H9 (cell line): ENCODE results near the gene TMEM9. TPM values are rescaled to one million over a fixed set of nuclear protein-coding genes. Genes with fewer than 3 reads are reported as not detected.

Experiments
- DNase-seq: peaks from one replicate; pipeline ENCODE4 v3.0.0-alpha.2; 2017
- H2AFZ ChIP-seq: one replicate; pipeline ENCODE4 v1.6.1; 2013; ENCODE audit warnings: mild to moderate bottlenecking, low read length, control low read depth, moderate library complexity
- H2AK5ac ChIP-seq: 2 replicates; pipeline ENCODE4 v1.6.1; 2013; ENCODE audit warnings: low read length, control low read depth, mixed read lengths; ENCODE audit not compliant: insufficient read length
- H2BK120ac ChIP-seq: one replicate; pipeline ENCODE4 v1.6.1; 2013; ENCODE audit warnings: low read depth, mild to moderate bottlenecking, low read length, control low read depth, inconsistent platforms; ENCODE audit not compliant: poor library complexity, severe bottlenecking
- H2BK12ac ChIP-seq: 2 replicates; pipeline ENCODE4 v1.6.1; 2013; ENCODE audit warnings: low read length, control low read depth, mixed read lengths, low read depth; ENCODE audit not compliant: insufficient read length
- H2BK15ac ChIP-seq: 2 replicates; pipeline ENCODE4 v1.6.1; 2013; ENCODE audit warnings: low read depth, low read length, control low read depth
- H2BK20ac ChIP-seq: one replicate; pipeline ENCODE4 v1.6.1; 2013; ENCODE audit warnings: low read depth, mild to moderate bottlenecking, low read length, control low read depth, inconsistent platforms; ENCODE audit not compliant: poor library complexity, severe bottlenecking
- H2BK5ac ChIP-seq: 2 replicates; pipeline ENCODE4 v1.6.1; 2013; ENCODE audit warnings: low read length, control low read depth, mixed read lengths; ENCODE audit not compliant: insufficient read length
- H3K14ac ChIP-seq: 2 replicates; pipeline ENCODE4 v1.6.1; 2013; ENCODE audit warnings: low read length, control low read depth; ENCODE audit not compliant: insufficient read depth
- H3K18ac ChIP-seq: 2 replicates; pipeline ENCODE4 v1.6.1; 2013; ENCODE audit warnings: low read depth, mild to moderate bottlenecking, mixed read lengths, low read length, control low read depth; ENCODE audit not compliant: insufficient read length
- H3K23ac ChIP-seq: 2 replicates; pipeline ENCODE4 v1.6.1; 2013; ENCODE audit warnings: low read length, control low read depth, mixed read lengths, low read depth; ENCODE audit not compliant: insufficient read length
- H3K23me2 ChIP-seq: 2 replicates; pipeline ENCODE4 v1.6.1; 2013; ENCODE audit warnings: low read depth, mild to moderate bottlenecking, mixed read lengths, low read length, control low read depth; ENCODE audit not compliant: insufficient read length, poor library complexity, severe bottlenecking
- H3K27ac ChIP-seq: 2 replicates; pipeline ENCODE4 v1.5.1; 2013; ENCODE audit warnings: low read length, control low read depth, mixed read lengths, low read depth; ENCODE audit not compliant: insufficient read length
- H3K27me3 ChIP-seq: 2 replicates; pipeline ENCODE4 v1.6.1; 2013; ENCODE audit warnings: low read length, control low read depth, inconsistent platforms; ENCODE audit not compliant: insufficient read depth
- H3K4ac ChIP-seq: 2 replicates; pipeline ENCODE4 v1.6.1; 2013; ENCODE audit warnings: low read depth, mild to moderate bottlenecking, control low read depth, inconsistent platforms, low read length, moderate library complexity
- H3K4me1 ChIP-seq: 2 replicates; pipeline ENCODE4 v1.6.1; 2013; ENCODE audit warnings: low read length, control low read depth, inconsistent platforms; ENCODE audit not compliant: insufficient read depth
- H3K4me2 ChIP-seq: 2 replicates; pipeline ENCODE4 v1.6.1; 2013; ENCODE audit warnings: low read length, control low read depth, mixed read lengths; ENCODE audit not compliant: insufficient read length, insufficient read depth
- H3K56ac ChIP-seq: 2 replicates; pipeline ENCODE4 v1.6.1; 2013; ENCODE audit warnings: low read depth, mild to moderate bottlenecking, mixed read lengths, low read length, control low read depth; ENCODE audit not compliant: insufficient read length
- H3K79me1 ChIP-seq: 2 replicates; pipeline ENCODE4 v1.6.1; 2013; ENCODE audit warnings: low read depth, mild to moderate bottlenecking, moderate library complexity, low read length, control low read depth, inconsistent platforms; ENCODE audit not compliant: insufficient read depth, poor library complexity, severe bottlenecking
- H3K79me2 ChIP-seq: 2 replicates; pipeline ENCODE4 v1.6.1; 2013; ENCODE audit warnings: low read length, control low read depth, inconsistent platforms; ENCODE audit not compliant: insufficient read depth
- H3K9ac ChIP-seq: 2 replicates; pipeline ENCODE4 v1.6.1; 2013; ENCODE audit warnings: low read length, control low read depth, mixed read lengths; ENCODE audit not compliant: insufficient read length; ENCODE audit errors: extremely low read depth
- H3K9me3 ChIP-seq: one replicate; pipeline ENCODE4 v1.6.1; 2013; ENCODE audit warnings: low read depth, low read length, inconsistent platforms; ENCODE audit not compliant: control insufficient read depth
- H3T11ph ChIP-seq: one replicate; pipeline ENCODE4 v1.6.1; 2013; ENCODE audit warnings: mild to moderate bottlenecking, low read length, control low read depth, inconsistent platforms
- H4K20me1 ChIP-seq: one replicate; pipeline ENCODE4 v1.6.1; 2013; ENCODE audit not compliant: control insufficient read depth, insufficient read length, insufficient read depth
- H4K5ac ChIP-seq: 2 replicates; pipeline ENCODE4 v1.6.1; 2013; ENCODE audit warnings: low read depth, mild to moderate bottlenecking, mixed read lengths, low read length, control low read depth; ENCODE audit not compliant: insufficient read length
- H4K8ac ChIP-seq: replicated peaks from 2 replicates; pipeline ENCODE4 v1.6.1; 2013; ENCODE audit warnings: low read length, control low read depth, mixed read lengths, low read depth; ENCODE audit not compliant: insufficient read length
- H4K91ac ChIP-seq: 2 replicates; pipeline ENCODE4 v1.6.1; 2013; ENCODE audit warnings: low read depth, mild to moderate bottlenecking, moderate library complexity, mixed read lengths, low read length, control low read depth; ENCODE audit not compliant: insufficient read length
- H3K27ac Mint-ChIP-seq, 3 experiments: 2 replicates in 2 of 3; 3 replicates in 1 of 3; pipeline ENCODE4 v1.8.0; 2020 to 2021; ENCODE audit warnings: mixed read lengths in 3 of 3, mild to moderate bottlenecking in 1 of 3, moderate library complexity in 1 of 3
- H3K27me3 Mint-ChIP-seq: 2 replicates; pipeline ENCODE4 v1.8.0; 2021; ENCODE audit warnings: low read depth, mild to moderate bottlenecking, moderate library complexity, mixed read lengths
- H3K36me3 Mint-ChIP-seq, 3 experiments: 2 replicates in 2 of 3; 3 replicates in 1 of 3; pipeline ENCODE4 v1.8.0; 2020 to 2021; ENCODE audit warnings: low read depth in 3 of 3, mixed read lengths in 3 of 3; ENCODE audit not compliant: insufficient read depth in 1 of 3
- H3K4me1 Mint-ChIP-seq, 2 experiments: 2 replicates each; pipeline ENCODE4 v1.8.0; 2020; ENCODE audit warnings: mixed read lengths in 2 of 2
- H3K4me3 Mint-ChIP-seq, 2 experiments: 2 replicates in 1 of 2; 3 replicates in 1 of 2; pipeline ENCODE4 v1.8.0; 2020 to 2021; ENCODE audit warnings: mild to moderate bottlenecking in 2 of 2, mixed read lengths in 2 of 2, moderate library complexity in 1 of 2
- H3K9me3 Mint-ChIP-seq, 2 experiments: 2 replicates in 1 of 2; 3 replicates in 1 of 2; pipeline ENCODE4 v1.8.0; 2020; ENCODE audit warnings: mild to moderate bottlenecking in 2 of 2, mixed read lengths in 2 of 2, moderate library complexity in 1 of 2
- CTCF ChIP-seq: fragments of 200-600 bp; sonication (generic); conservative IDR thresholded peaks from 3 replicates; pipeline ENCODE4 v1.8.0; 2021; ENCODE audit warnings: antibody characterized with exemption, mild to moderate bottlenecking
- WGBS: extraction: QIAGEN DNeasy Blood & Tissue Kit; methylation state at CpG from one replicate; pipeline ENCODE4 v1.1.7; 2013; ENCODE audit warnings: missing lambda C conversion rate, low lambda C conversion rate, mixed read lengths; ENCODE audit not compliant: insufficient read length; ENCODE audit errors: extremely low coverage; 5-methylcytosine and 5-hydroxymethylcytosine counted together
- total RNA-seq: library from RNA; stranded (reverse); gene quantifications from 2 replicates; pipeline ENCODE4 v1.2.1, GENCODE V29; 2021

Gene TMEM9
- total RNA-seq, 1 experiment from 2014 or later: 93.4 TPM

DNA sequence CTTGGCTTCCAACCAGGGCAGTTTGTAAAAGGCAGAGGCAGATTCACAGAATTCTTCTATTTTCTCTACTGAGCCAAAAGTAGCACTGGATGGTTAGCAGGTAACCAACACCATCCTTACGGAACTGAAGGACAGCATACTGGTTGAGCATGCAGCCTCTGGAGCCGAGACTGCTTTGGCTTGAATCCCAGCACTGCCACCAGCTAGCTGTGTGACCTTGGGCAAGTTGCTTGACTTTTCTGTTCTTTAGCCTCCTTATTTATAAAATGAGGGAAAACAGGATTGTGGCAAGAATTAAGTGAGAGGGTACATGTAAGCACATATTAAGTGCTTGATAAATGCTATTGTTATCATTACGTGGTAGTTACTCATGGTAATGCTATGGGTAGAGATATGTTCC lies 61.5 kb downstream of the TMEM9 start:
- H3T11ph ChIP-seq: no peak overlapping the region
- no peak overlapping the region for H3K27ac Mint-ChIP-seq

More for the DNA sequence above, 61.5 kb downstream of the TMEM9 start:
- H4K5ac ChIP-seq: no peak overlapping the region
- H2BK20ac ChIP-seq: no peak overlapping the region
- Mint-ChIP-seq H3K4me1 (peaks cover 8 to 14% of the 10 kb centered on the region in 2 experiments), H3K27me3 (peaks cover 3% of the 10 kb centered on the region), H3K9me3 (no peaks in the 10 kb centered on the region), H3K4me3 (no peak overlapping the region), H3K36me3 (no peaks in the 10 kb centered on the region)
- no peak overlapping the region for H3K9ac ChIP-seq
- H2BK15ac ChIP-seq: no peak overlapping the region
- H4K8ac ChIP-seq: no peak overlapping the region
- no peaks in the 10 kb centered on the region for H3K79me2 ChIP-seq
- no peak overlapping the region for H3K18ac ChIP-seq
- H3K27ac ChIP-seq: no peak overlapping the region
- no peak overlapping the region for H3K23ac ChIP-seq
- no peaks in the 10 kb centered on the region for H3K9me3 ChIP-seq
- H2BK5ac ChIP-seq: no peak overlapping the region
- H3K79me1 ChIP-seq: no peaks in the 10 kb centered on the region
- H4K91ac ChIP-seq: no peak overlapping the region
- no peak overlapping the region for H2AK5ac ChIP-seq
- TF ChIP-seq CTCF: no peak
- H3K4me1 ChIP-seq: no peaks in the 10 kb centered on the region
- no peak overlapping the region for H2AFZ ChIP-seq
- H2BK120ac ChIP-seq: no peak overlapping the region
- no CpG with 5 or more reads among the region's 3 CpGs for WGBS
- no peak overlapping the region for H3K14ac ChIP-seq
- no peak overlapping the region for H3K56ac ChIP-seq
- no peaks in the 10 kb centered on the region for H3K23me2 ChIP-seq
- no peak overlapping the region for H3K4me2 ChIP-seq
- DNase-seq: no peak
- H3K27me3 ChIP-seq: no peaks in the 10 kb centered on the region
- no peak overlapping the region for H3K4ac ChIP-seq
- H4K20me1 ChIP-seq: no peaks in the 10 kb centered on the region
- no peak overlapping the region for H2BK12ac ChIP-seq
